Stimulated activated naive CD8-positive, alpha-beta T cell treated with anti-CD3 and anti-CD28 coated beads, Interleukin-15, amount 100 ng/mL, for 72 hours (primary cell): ENCODE data around the gene GLS.

Experiments used
- ATAC-seq: fragments of 150-1000 bp; cut with Tn5 transposase; 2 replicates; pipeline ENCODE4 v1.10.0; 2021; ENCODE audit warnings: mild to moderate bottlenecking, moderate library complexity
- DNase-seq, 2 donors: peaks; one replicate each; pipeline ENCODE4 v3.0.0; 2021 to 2022
- H3K27ac Mint-ChIP-seq, 2 donors: one replicate each; pipeline ENCODE4 v1.8.0; 2022; ENCODE audit warnings: mild to moderate bottlenecking in 2 of 2, mixed read lengths in 2 of 2, moderate library complexity in 2 of 2
- H3K27me3 Mint-ChIP-seq: one replicate; pipeline ENCODE4 v1.8.0; 2022; ENCODE audit warnings: mixed read lengths
- H3K4me1 Mint-ChIP-seq: one replicate; pipeline ENCODE4 v1.8.0; 2022; ENCODE audit warnings: mild to moderate bottlenecking, mixed read lengths
- H3K4me3 Mint-ChIP-seq, 2 donors: one replicate each; pipeline ENCODE4 v1.8.0; 2022; ENCODE audit warnings: mild to moderate bottlenecking in 2 of 2, mixed read lengths in 2 of 2, moderate library complexity in 1 of 2
- H3K9me3 Mint-ChIP-seq, 2 donors: one replicate each; pipeline ENCODE4 v1.8.0; 2022; ENCODE audit warnings: mixed read lengths in 2 of 2

Gene GLS

GRCh38 chr2:190880378-190881083 lies at the start of gene GLS:
Gene GLS, plus strand, starts transcription at chr2:190880821. Its CDS starts 264 bp downstream, at chr2:190881085.
- peak; percentile 95 to 97 for DNase-seq
- peak; percentile 78 for ATAC-seq
- Mint-ChIP-seq H3K27ac (peak within 1 kb of the TSS; percentile 99), H3K9me3 (no peaks in the 10 kb centered on the region), H3K27me3 (no peaks in the 10 kb centered on the region), H3K4me3 (peak within 1 kb of the TSS; percentile 92 to 97), H3K4me1 (peaks cover 39% of the 10 kb centered on the region)

GRCh38 chr2:190831941-190832340 lies 48.7 kb upstream of the GLS start:
- H3K27ac Mint-ChIP-seq = no peak overlapping the region
- no peaks in the 10 kb centered on the region for H3K27me3 Mint-ChIP-seq
- no peak overlapping the region for H3K4me3 Mint-ChIP-seq
- no peak for DNase-seq
- H3K4me1 Mint-ChIP-seq = no peaks in the 10 kb centered on the region
- H3K9me3 Mint-ChIP-seq = peaks cover 0 to 10% of the 10 kb centered on the region in 2 donors
- no peak for ATAC-seq

- H3K4me3 Mint-ChIP-seq = no peak overlapping the region
- peaks cover 15% of the 10 kb centered on the region for H3K4me1 Mint-ChIP-seq
- H3K27ac Mint-ChIP-seq = no peak overlapping the region
- no peak for DNase-seq
- no peak for ATAC-seq
- no peaks in the 10 kb centered on the region for H3K9me3 Mint-ChIP-seq
- H3K27me3 Mint-ChIP-seq = no peaks in the 10 kb centered on the region
Observed at GRCh38 chr2:190834890-190835208, 45.8 kb upstream of the GLS start.

DNA sequence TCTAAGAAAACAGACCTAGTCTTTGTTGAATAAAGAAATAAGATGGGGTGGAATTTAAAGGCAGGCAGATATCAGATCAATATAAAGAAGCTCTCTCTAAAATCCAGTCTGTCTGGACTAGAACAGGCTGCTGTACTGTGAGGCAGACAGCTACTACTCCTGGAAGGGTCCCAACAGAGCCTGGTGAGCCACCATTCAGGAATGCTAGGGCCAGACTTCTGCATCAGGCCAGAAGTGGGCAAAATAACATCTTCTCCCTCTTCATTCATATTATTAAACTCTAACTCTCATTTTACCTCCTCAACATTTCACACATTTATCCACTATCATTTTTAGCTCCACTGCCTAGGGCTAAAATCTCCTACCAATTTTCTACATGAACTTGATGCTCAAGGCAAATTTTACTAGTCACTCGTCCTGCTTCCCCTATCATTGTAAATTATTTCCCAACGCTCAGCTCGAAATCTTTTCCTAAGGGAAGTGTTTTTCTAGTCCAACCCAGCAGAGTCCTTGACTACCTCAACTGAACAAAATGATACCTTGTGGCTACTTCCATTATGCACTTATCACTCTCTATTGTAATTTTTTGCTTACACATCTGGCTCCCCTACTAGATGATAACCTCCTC lies 45.2 kb upstream of the GLS start:
- no peak for DNase-seq
- Mint-ChIP-seq H3K4me1 (peaks cover 15% of the 10 kb centered on the region), H3K27me3 (no peaks in the 10 kb centered on the region), H3K4me3 (no peak overlapping the region), H3K27ac (no peak overlapping the region), H3K9me3 (no peaks in the 10 kb centered on the region)
- ATAC-seq = no peak

DNA sequence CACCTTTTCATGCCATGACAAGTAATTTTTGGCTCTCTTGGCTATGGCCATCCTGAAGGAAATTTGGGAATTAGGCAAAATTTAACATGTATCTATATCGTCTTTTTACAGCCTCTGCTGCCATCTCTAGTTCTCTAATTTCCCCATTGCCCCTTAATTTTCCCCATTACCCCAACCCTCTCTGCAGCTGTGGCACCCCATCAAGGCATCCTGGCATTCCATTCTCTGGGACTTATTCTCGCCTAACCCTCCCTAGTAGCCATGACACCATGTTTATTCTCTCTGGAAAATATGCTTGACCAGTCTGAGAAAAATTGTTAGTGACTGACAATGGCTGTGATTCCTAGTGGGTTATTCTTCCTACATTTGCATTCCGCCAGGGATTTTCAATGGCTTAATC lies 43.9 kb upstream of the GLS start:
- no peak for ATAC-seq
- Mint-ChIP-seq H3K27me3 (no peaks in the 10 kb centered on the region), H3K4me1 (peaks cover 21% of the 10 kb centered on the region), H3K9me3 (no peaks in the 10 kb centered on the region), H3K4me3 (no peak overlapping the region), H3K27ac (no peak overlapping the region)
- DNase-seq = no peak

DNA sequence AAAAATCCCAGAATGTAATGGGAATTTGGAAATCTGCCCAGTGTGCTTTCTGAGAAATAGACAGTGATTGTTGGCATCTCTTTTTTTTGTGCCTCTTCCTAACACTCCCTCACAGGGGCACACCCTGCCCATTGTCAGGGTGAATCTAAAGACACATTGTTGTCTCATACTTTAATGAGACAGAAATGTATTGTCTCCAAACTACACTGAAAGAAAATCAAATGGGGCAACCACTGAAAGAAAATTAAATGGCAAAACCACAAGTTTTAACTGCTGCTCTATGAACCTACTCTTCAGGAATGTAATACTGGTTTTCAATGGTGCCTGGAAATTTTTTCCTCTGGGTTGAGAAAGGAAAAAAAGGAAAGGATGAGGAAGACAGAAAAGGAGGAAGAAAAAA lies 43.2 kb upstream of the GLS start:
- DNase-seq (no peak), ATAC-seq (no peak)
- Mint-ChIP-seq H3K9me3 (no peaks in the 10 kb centered on the region), H3K27ac (no peak overlapping the region), H3K27me3 (no peaks in the 10 kb centered on the region), H3K4me3 (no peak overlapping the region), H3K4me1 (peaks cover 28% of the 10 kb centered on the region)

GRCh38 chr2:190837952-190838361 lies 42.7 kb upstream of the GLS start:
- Mint-ChIP-seq H3K9me3 (no peaks in the 10 kb centered on the region), H3K27me3 (no peaks in the 10 kb centered on the region), H3K4me3 (no peak overlapping the region), H3K27ac (no peak overlapping the region), H3K4me1 (peaks cover 31% of the 10 kb centered on the region)
- DNase-seq (no peak), ATAC-seq (no peak)

GRCh38 chr2:190838492-190838910 lies 42.1 kb upstream of the GLS start:
- Mint-ChIP-seq H3K9me3 (no peaks in the 10 kb centered on the region), H3K4me3 (no peak overlapping the region), H3K27me3 (no peaks in the 10 kb centered on the region), H3K4me1 (peaks cover 31% of the 10 kb centered on the region), H3K27ac (no peak overlapping the region)
- ATAC-seq (peak; percentile 86), DNase-seq (peak; percentile 30 to 42)

GRCh38 chr2:190840569-190841172 lies 40.0 kb upstream of the GLS start:
- H3K27me3 Mint-ChIP-seq = no peaks in the 10 kb centered on the region

GRCh38 chr2:190841707-190842505 lies 38.7 kb upstream of the GLS start:
- H3K27ac Mint-ChIP-seq = no peak overlapping the region
- no peaks in the 10 kb centered on the region for H3K27me3 Mint-ChIP-seq
- H3K4me1 Mint-ChIP-seq = peaks cover 31% of the 10 kb centered on the region
- no peak for ATAC-seq
- no peak for DNase-seq
- H3K9me3 Mint-ChIP-seq = no peaks in the 10 kb centered on the region
- H3K4me3 Mint-ChIP-seq = no peak overlapping the region

More at GRCh38 chr2:190840569-190841172, 40.0 kb upstream of the GLS start:
- H3K9me3 Mint-ChIP-seq = no peaks in the 10 kb centered on the region
- H3K4me3 Mint-ChIP-seq = no peak overlapping the region
- ATAC-seq (no peak), DNase-seq (no peak)
- H3K27ac Mint-ChIP-seq = no peak overlapping the region
- H3K4me1 Mint-ChIP-seq = peaks cover 31% of the 10 kb centered on the region

DNA sequence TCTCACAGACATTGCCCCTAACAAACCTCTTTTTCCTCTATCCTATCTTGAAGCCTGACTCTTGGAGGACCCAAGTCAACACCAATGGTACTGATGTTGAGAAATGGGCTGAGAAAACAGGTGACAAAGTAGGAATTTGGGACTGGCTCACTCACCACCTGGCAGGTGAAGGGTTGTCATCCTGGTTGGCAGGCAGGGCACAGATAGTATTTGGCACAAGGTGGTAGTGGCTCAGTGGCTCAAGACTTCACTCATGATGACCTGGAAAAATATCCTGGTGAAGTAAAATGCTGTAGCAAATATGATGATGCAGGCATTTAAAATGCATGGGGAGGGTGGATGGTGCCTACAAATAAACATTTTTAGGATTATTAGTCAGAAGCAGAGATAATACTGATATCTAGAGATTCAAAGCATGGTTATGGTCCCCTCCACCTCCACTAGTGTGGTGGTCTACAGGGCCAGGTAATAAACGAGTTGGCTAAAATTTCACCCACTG lies 38.0 kb upstream of the GLS start:
- H3K4me1 Mint-ChIP-seq = peaks cover 27% of the 10 kb centered on the region
- no peak overlapping the region for H3K4me3 Mint-ChIP-seq
- H3K27me3 Mint-ChIP-seq = no peaks in the 10 kb centered on the region
- ATAC-seq (no peak), DNase-seq (no peak)
- H3K9me3 Mint-ChIP-seq = no peaks in the 10 kb centered on the region
- no peak overlapping the region for H3K27ac Mint-ChIP-seq

- no peaks in the 10 kb centered on the region for H3K27me3 Mint-ChIP-seq
- H3K4me1 Mint-ChIP-seq = peaks cover 16% of the 10 kb centered on the region
- DNase-seq = peak; percentile 63 to 78
- ATAC-seq = peak; percentile 99
- peak overlapping the region; percentile 20 to 42 for H3K4me3 Mint-ChIP-seq
- H3K9me3 Mint-ChIP-seq = no peaks in the 10 kb centered on the region
- H3K27ac Mint-ChIP-seq = peak overlapping the region; percentile 85 to 87
Observed at GRCh38 chr2:190843890-190844699, 36.5 kb upstream of the GLS start.

- Mint-ChIP-seq H3K27ac (peak overlapping the region; percentile 85 to 87), H3K4me1 (peaks cover 16% of the 10 kb centered on the region), H3K9me3 (no peaks in the 10 kb centered on the region), H3K4me3 (peak overlapping the region; percentile 20 to 42), H3K27me3 (no peaks in the 10 kb centered on the region)
- ATAC-seq = no peak
- DNase-seq = no peak
Observed at GRCh38 chr2:190844700-190845401, 35.8 kb upstream of the GLS start.

GRCh38 chr2:190846746-190847145 lies 33.9 kb upstream of the GLS start:
- no peak overlapping the region for H3K4me3 Mint-ChIP-seq
- H3K9me3 Mint-ChIP-seq = no peaks in the 10 kb centered on the region
- DNase-seq (no peak), ATAC-seq (no peak)
- H3K4me1 Mint-ChIP-seq = peaks cover 10% of the 10 kb centered on the region
- H3K27ac Mint-ChIP-seq = no peak overlapping the region
- H3K27me3 Mint-ChIP-seq = no peaks in the 10 kb centered on the region
